GM23338 (cell line): ENCODE results near the gene GET4. TPM values are rescaled to one million over a fixed set of nuclear protein-coding genes. Genes with fewer than 3 reads are reported as not detected.

ENCODE experiments used
- ATAC-seq: fragments of 200-7000 bp; cut with Tn5 transposase; 3 replicates; pipeline ENCODE4 v1.9.1; 2020
- DNase-seq: peaks from one replicate; pipeline ENCODE4 v3.0.0-alpha.2; 2015; ENCODE audit warnings: low spot score
- H2AFZ ChIP-seq: fragments of 200-600 bp; sonication (generic); 2 replicates; pipeline ENCODE4 v1.8.0; 2016; ENCODE audit warnings: antibody characterized with exemption, mild to moderate bottlenecking, moderate library complexity
- H3F3A ChIP-seq: fragments of 200-600 bp; sonication (generic); replicated peaks from 2 replicates; pipeline ENCODE4 v1.8.0; 2017; ENCODE audit warnings: antibody characterized with exemption, mixed run types, low read depth
- H3K27ac ChIP-seq: fragments of 200-600 bp; sonication (generic); 2 replicates; pipeline ENCODE4 v1.6.1; 2016; ENCODE audit warnings: low read depth
- H3K27me3 ChIP-seq: fragments of 200-600 bp; sonication (generic); 2 replicates; pipeline ENCODE4 v1.8.0; 2016; ENCODE audit warnings: mild to moderate bottlenecking, mixed run types, moderate library complexity; ENCODE audit not compliant: insufficient read depth
- H3K36me3 ChIP-seq: fragments of 200-600 bp; sonication (generic); 2 replicates; pipeline ENCODE4 v1.8.0; 2016; ENCODE audit warnings: mild to moderate bottlenecking; ENCODE audit not compliant: insufficient read depth
- H3K4me1 ChIP-seq: fragments of 200-600 bp; sonication (generic); 2 replicates; pipeline ENCODE4 v1.8.0; 2016; ENCODE audit warnings: mild to moderate bottlenecking, moderate library complexity; ENCODE audit not compliant: insufficient read depth
- H3K4me2 ChIP-seq: fragments of 200-600 bp; sonication (generic); 2 replicates; pipeline ENCODE4 v1.7.1; 2017; ENCODE audit warnings: mixed run types
- H3K4me3 ChIP-seq: fragments of 200-600 bp; sonication (generic); 2 replicates; pipeline ENCODE4 v1.6.1; 2016; ENCODE audit warnings: mixed run types
- H3K79me2 ChIP-seq: fragments of 200-600 bp; sonication (generic); replicated peaks from 2 replicates; pipeline ENCODE4 v1.8.0; 2017; ENCODE audit warnings: mild to moderate bottlenecking; ENCODE audit not compliant: insufficient read depth
- H3K9me2 ChIP-seq: fragments of 200-600 bp; sonication (generic); 2 replicates; pipeline ENCODE4 v1.8.0; 2017; ENCODE audit not compliant: insufficient read depth
- H4K20me1 ChIP-seq: fragments of 200-600 bp; sonication (generic); replicated peaks from 2 replicates; pipeline ENCODE4 v1.8.0; 2017; ENCODE audit warnings: mild to moderate bottlenecking; ENCODE audit not compliant: insufficient read depth
- H3K27ac Mint-ChIP-seq: 2 replicates; pipeline ENCODE4 v1.8.0; 2020; ENCODE audit warnings: inconsistent platforms, mild to moderate bottlenecking, moderate library complexity, mixed read lengths
- H3K27me3 Mint-ChIP-seq: 3 replicates; pipeline ENCODE4 v1.8.0; 2022; ENCODE audit warnings: low read depth, mild to moderate bottlenecking, moderate library complexity, mixed read lengths, inconsistent platforms; ENCODE audit not compliant: insufficient read depth, poor library complexity
- H3K36me3 Mint-ChIP-seq: 3 replicates; pipeline ENCODE4 v1.8.0; 2021; ENCODE audit warnings: low read depth, mild to moderate bottlenecking, inconsistent platforms, moderate library complexity, mixed read lengths
- H3K4me1 Mint-ChIP-seq: 3 replicates; pipeline ENCODE4 v1.8.0; 2020; ENCODE audit warnings: mild to moderate bottlenecking, inconsistent platforms, mixed read lengths
- H3K4me3 Mint-ChIP-seq: 3 replicates; pipeline ENCODE4 v1.8.0; 2021; ENCODE audit warnings: moderate library complexity, mild to moderate bottlenecking, inconsistent platforms, mixed read lengths
- H3K9me3 Mint-ChIP-seq: 3 replicates; pipeline ENCODE4 v1.8.0; 2020; ENCODE audit warnings: moderate library complexity, mild to moderate bottlenecking, inconsistent platforms, mixed read lengths
- CREB1 ChIP-seq: fragments of 250-450 bp; sonication (Bioruptor Pico); IDR thresholded peaks from 2 replicates; pipeline ENCODE4 v1.5.0; 2020; ENCODE audit warnings: low read depth, mild to moderate bottlenecking, moderate library complexity
- ETS1 ChIP-seq: IDR thresholded peaks from 2 replicates; pipeline ENCODE4 v1.6.1; 2016; ENCODE audit warnings: antibody characterized with exemption
- EZH2 ChIP-seq: fragments of 200-600 bp; sonication (generic); IDR thresholded peaks from one replicate; pipeline ENCODE4 v1.8.0; 2017; ENCODE audit warnings: antibody characterized with exemption, mild to moderate bottlenecking, low read depth; ENCODE audit not compliant: unreplicated experiment
- EZH2phosphoT487 ChIP-seq: fragments of 200-600 bp; sonication (generic); IDR thresholded peaks from one replicate; pipeline ENCODE4 v1.8.1; 2018; ENCODE audit warnings: antibody characterized with exemption; ENCODE audit not compliant: unreplicated experiment
- JUNB ChIP-seq: IDR thresholded peaks from one replicate; pipeline ENCODE4 v1.6.1; 2016; ENCODE audit warnings: antibody characterized with exemption; ENCODE audit not compliant: unreplicated experiment
- NANOG ChIP-seq: IDR thresholded peaks from 2 replicates; pipeline ENCODE4 v1.6.1; 2016; ENCODE audit warnings: antibody characterized with exemption, borderline replicate concordance
- POLR2AphosphoS5 ChIP-seq: IDR thresholded peaks from 2 replicates; pipeline ENCODE4 v1.6.1; 2016; ENCODE audit warnings: antibody characterized with exemption, low read depth
- STAT1 ChIP-seq: IDR thresholded peaks from one replicate; pipeline ENCODE4 v1.6.1; 2016; ENCODE audit warnings: antibody characterized with exemption; ENCODE audit not compliant: unreplicated experiment
- ZNF331 ChIP-seq: fragments of 250-450 bp; sonication (Bioruptor Pico); IDR thresholded peaks from 2 replicates; pipeline ENCODE4 v1.5.0; 2020; ENCODE audit warnings: low read depth, mild to moderate bottlenecking, moderate library complexity
- polyA plus RNA-seq: library from polyadenylated mRNA; unstranded; fragments of >200 nt; fragmentation: Nextera tagmentation; extraction: Ambion mirVana; gene quantifications from 2 replicates; pipeline ENCODE4 v1.2.1, GENCODE V29; 2016
- total RNA-seq: library from RNA; depleted of rRNA; stranded (reverse); fragments of >200 nt; shearing (Covaris generic); gene quantifications from 2 replicates; pipeline ENCODE4 v1.2.3, GENCODE V29; 2014
- TF ChIP-seq, protein P1 (sequence below): IDR thresholded peaks from one replicate; pipeline ENCODE4 v1.6.1; 2018; ENCODE audit warnings: antibody characterized with exemption; ENCODE audit not compliant: unreplicated experiment
- TF ChIP-seq, protein P2 (sequence below), 2 experiments: fragments of 200-600 bp in 1 of 2; sonication (generic) in 1 of 2; conservative IDR thresholded peaks; 2 replicates each; pipeline versions ENCODE4 v1.5.1 to v1.6.1; 2016 to 2017; ENCODE audit warnings: antibody characterized with exemption in 2 of 2, low read depth in 2 of 2, mild to moderate bottlenecking in 2 of 2, moderate library complexity in 1 of 2

Gene GET4
- total and polyA plus RNA-seq, 2 experiments from 2014 or later = 48.0 to 79.1 TPM

- no peaks in the 10 kb centered on the region for H3K4me1 ChIP-seq
- H3K36me3 Mint-ChIP-seq = peaks cover 79% of the 10 kb centered on the region
- no peak overlapping the region for H3K4me3 Mint-ChIP-seq
- no peak for DNase-seq
- no peak overlapping the region for H3K27ac Mint-ChIP-seq
- H3K27me3 ChIP-seq = no peaks in the 10 kb centered on the region
- H3K27ac ChIP-seq = no peak overlapping the region
- no peaks in the 10 kb centered on the region for H3K9me2 ChIP-seq
- H3K9me3 Mint-ChIP-seq = no peaks in the 10 kb centered on the region
- no peak for ATAC-seq
- no peak overlapping the region for H3K4me2 ChIP-seq
- H3K79me2 ChIP-seq = peaks cover 17% of the 10 kb centered on the region; the same call in 1 of the 2 replicates
- H2AFZ ChIP-seq = no peak overlapping the region
- peaks cover 10% of the 10 kb centered on the region for H3K27me3 Mint-ChIP-seq
- H3K36me3 ChIP-seq = peaks cover 5% of the 10 kb centered on the region
- peaks cover 12% of the 10 kb centered on the region for H3F3A ChIP-seq
- H3K4me3 ChIP-seq = no peak overlapping the region
- TF ChIP-seq, protein P1, sequence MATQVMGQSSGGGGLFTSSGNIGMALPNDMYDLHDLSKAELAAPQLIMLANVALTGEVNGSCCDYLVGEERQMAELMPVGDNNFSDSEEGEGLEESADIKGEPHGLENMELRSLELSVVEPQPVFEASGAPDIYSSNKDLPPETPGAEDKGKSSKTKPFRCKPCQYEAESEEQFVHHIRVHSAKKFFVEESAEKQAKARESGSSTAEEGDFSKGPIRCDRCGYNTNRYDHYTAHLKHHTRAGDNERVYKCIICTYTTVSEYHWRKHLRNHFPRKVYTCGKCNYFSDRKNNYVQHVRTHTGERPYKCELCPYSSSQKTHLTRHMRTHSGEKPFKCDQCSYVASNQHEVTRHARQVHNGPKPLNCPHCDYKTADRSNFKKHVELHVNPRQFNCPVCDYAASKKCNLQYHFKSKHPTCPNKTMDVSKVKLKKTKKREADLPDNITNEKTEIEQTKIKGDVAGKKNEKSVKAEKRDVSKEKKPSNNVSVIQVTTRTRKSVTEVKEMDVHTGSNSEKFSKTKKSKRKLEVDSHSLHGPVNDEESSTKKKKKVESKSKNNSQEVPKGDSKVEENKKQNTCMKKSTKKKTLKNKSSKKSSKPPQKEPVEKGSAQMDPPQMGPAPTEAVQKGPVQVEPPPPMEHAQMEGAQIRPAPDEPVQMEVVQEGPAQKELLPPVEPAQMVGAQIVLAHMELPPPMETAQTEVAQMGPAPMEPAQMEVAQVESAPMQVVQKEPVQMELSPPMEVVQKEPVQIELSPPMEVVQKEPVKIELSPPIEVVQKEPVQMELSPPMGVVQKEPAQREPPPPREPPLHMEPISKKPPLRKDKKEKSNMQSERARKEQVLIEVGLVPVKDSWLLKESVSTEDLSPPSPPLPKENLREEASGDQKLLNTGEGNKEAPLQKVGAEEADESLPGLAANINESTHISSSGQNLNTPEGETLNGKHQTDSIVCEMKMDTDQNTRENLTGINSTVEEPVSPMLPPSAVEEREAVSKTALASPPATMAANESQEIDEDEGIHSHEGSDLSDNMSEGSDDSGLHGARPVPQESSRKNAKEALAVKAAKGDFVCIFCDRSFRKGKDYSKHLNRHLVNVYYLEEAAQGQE = no peak
- TF ChIP-seq STAT1 (no peak), ETS1 (no peak), POLR2AphosphoS5 (no peak), JUNB (no peak), NANOG (no peak), ZNF331 (no peak), CREB1 (CRISPR knock-in tag) (no peak)
- TF ChIP-seq, protein P2, sequence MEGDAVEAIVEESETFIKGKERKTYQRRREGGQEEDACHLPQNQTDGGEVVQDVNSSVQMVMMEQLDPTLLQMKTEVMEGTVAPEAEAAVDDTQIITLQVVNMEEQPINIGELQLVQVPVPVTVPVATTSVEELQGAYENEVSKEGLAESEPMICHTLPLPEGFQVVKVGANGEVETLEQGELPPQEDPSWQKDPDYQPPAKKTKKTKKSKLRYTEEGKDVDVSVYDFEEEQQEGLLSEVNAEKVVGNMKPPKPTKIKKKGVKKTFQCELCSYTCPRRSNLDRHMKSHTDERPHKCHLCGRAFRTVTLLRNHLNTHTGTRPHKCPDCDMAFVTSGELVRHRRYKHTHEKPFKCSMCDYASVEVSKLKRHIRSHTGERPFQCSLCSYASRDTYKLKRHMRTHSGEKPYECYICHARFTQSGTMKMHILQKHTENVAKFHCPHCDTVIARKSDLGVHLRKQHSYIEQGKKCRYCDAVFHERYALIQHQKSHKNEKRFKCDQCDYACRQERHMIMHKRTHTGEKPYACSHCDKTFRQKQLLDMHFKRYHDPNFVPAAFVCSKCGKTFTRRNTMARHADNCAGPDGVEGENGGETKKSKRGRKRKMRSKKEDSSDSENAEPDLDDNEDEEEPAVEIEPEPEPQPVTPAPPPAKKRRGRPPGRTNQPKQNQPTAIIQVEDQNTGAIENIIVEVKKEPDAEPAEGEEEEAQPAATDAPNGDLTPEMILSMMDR (conservative IDR thresholded peaks at IDR 0.05; ENCODE audit: low read depth in 2 of 2) = no peak
- H3K4me1 Mint-ChIP-seq = no peaks in the 10 kb centered on the region; the same call in 2 of the 3 replicates
- H4K20me1 ChIP-seq = no peaks in the 10 kb centered on the region
Observed at GRCh38 chr7:868189-868486, 8.2 kb upstream of the GET4 start.

- DNase-seq (no peak), ATAC-seq (no peak)
- no peaks in the 10 kb centered on the region for H3K9me2 ChIP-seq
- no peak overlapping the region for H3K4me2 ChIP-seq
- Mint-ChIP-seq H3K27me3 (peaks cover 17% of the 10 kb centered on the region), H3K4me1 (peaks cover 6% of the 10 kb centered on the region), H3K4me3 (no peak overlapping the region), H3K36me3 (peaks cover 79% of the 10 kb centered on the region), H3K27ac (no peak overlapping the region), H3K9me3 (peaks cover 7% of the 10 kb centered on the region; the same call in 2 of the 3 replicates)
- no peaks in the 10 kb centered on the region for H4K20me1 ChIP-seq
- peaks cover 5% of the 10 kb centered on the region for H3K36me3 ChIP-seq
- H3K27ac ChIP-seq = no peak overlapping the region
- no peaks in the 10 kb centered on the region for H3K27me3 ChIP-seq
- TF ChIP-seq CREB1 (CRISPR knock-in tag) (no peak), NANOG (no peak), EZH2phosphoT487 (no peak), POLR2AphosphoS5 (no peak), JUNB (no peak), EZH2 (no peak)
- H3K4me3 ChIP-seq = no peak overlapping the region
- 0 out of 2 replicates have a peak, but pooled peaks cover 5% of the 10 kb centered on the region for H3K4me1 ChIP-seq
- peaks cover 17% of the 10 kb centered on the region for H3F3A ChIP-seq
- H3K79me2 ChIP-seq = peaks cover 17% of the 10 kb centered on the region; the same call in 1 of the 2 replicates
- no peak overlapping the region for H2AFZ ChIP-seq
Observed at GRCh38 chr7:869348-869747, 7.0 kb upstream of the GET4 start.
